ENCODE results near the gene SLC7A6.

The SLC7A6 gene

GRCh38 chr16:68264128-68265077 is at the start of gene SLC7A6:
Gene SLC7A6 (plus strand): TSS chr16:68264526. CDS start chr16:68274727, 10,201 bp downstream.
- peak; percentile 91 for DNase-seq

- DNase-seq: no peak
These were observed 49.6 kb upstream of the SLC7A6 start for GRCh38 chr16:68214726-68215125.

GRCh38 chr16:68215302-68215701 is 49.0 kb upstream of the SLC7A6 start:
- no peak for DNase-seq

- no peak for DNase-seq
These were observed 48.1 kb upstream of the SLC7A6 start for GRCh38 chr16:68216240-68216639.

- no peak for DNase-seq
These were observed 46.8 kb upstream of the SLC7A6 start for GRCh38 chr16:68217506-68217905.

- DNase-seq: no peak
These were observed 44.5 kb upstream of the SLC7A6 start for GRCh38 chr16:68219725-68220351.

GRCh38 chr16:68223072-68223471 is 41.3 kb upstream of the SLC7A6 start:
- no peak for DNase-seq

GRCh38 chr16:68226116-68226515 is 38.2 kb upstream of the SLC7A6 start:
- no peak for DNase-seq

- DNase-seq: peak; percentile 44
These were observed 37.0 kb upstream of the SLC7A6 start for GRCh38 chr16:68227183-68227793.

GRCh38 chr16:68227850-68228553 is 36.3 kb upstream of the SLC7A6 start:
- no peak for DNase-seq

- no peak for DNase-seq
These were observed 35.7 kb upstream of the SLC7A6 start for GRCh38 chr16:68228652-68229051.

- DNase-seq: peak; percentile 62
These were observed 34.7 kb upstream of the SLC7A6 start for GRCh38 chr16:68229431-68230175.

- DNase-seq: no peak
These were observed 34.2 kb upstream of the SLC7A6 start for GRCh38 chr16:68230176-68230571.

- no peak for DNase-seq
These were observed 33.4 kb upstream of the SLC7A6 start for GRCh38 chr16:68230956-68231355.

GRCh38 chr16:68231384-68232136 is 32.8 kb upstream of the SLC7A6 start:
- no peak for DNase-seq

GRCh38 chr16:68232335-68232734 is 32.0 kb upstream of the SLC7A6 start:
- no peak for DNase-seq

GRCh38 chr16:68233085-68233834 is 31.1 kb upstream of the SLC7A6 start:
- DNase-seq: no peak

- DNase-seq: no peak
These were observed 30.5 kb upstream of the SLC7A6 start for GRCh38 chr16:68233835-68234187.

- no peak for DNase-seq
These were observed 29.9 kb upstream of the SLC7A6 start for GRCh38 chr16:68234188-68235107.

All from activated CD4-positive, alpha-beta T cell treated with anti-CD3 and anti-CD28 coated beads, Interleukin-2, Interleukin-6, amounts not matched to agents 100 ng/mL and 50 ng/mL, durations not matched to agents 16 hours and 8 hours (primary cell).